GM19099 (cell line): ENCODE data around the gene KLF9.
A peak's percentile ranks its signal among the peaks of the same experiment; 100 is the strongest.

Experiments
- POLR2A ChIP-seq: IDR thresholded peaks from 3 replicates; pipeline ENCODE4 v1.6.1; 2011; ENCODE audit warnings: low read depth; ENCODE audit not compliant: insufficient read length; ENCODE audit errors: extremely low read depth

KLF9 gene

DNA sequence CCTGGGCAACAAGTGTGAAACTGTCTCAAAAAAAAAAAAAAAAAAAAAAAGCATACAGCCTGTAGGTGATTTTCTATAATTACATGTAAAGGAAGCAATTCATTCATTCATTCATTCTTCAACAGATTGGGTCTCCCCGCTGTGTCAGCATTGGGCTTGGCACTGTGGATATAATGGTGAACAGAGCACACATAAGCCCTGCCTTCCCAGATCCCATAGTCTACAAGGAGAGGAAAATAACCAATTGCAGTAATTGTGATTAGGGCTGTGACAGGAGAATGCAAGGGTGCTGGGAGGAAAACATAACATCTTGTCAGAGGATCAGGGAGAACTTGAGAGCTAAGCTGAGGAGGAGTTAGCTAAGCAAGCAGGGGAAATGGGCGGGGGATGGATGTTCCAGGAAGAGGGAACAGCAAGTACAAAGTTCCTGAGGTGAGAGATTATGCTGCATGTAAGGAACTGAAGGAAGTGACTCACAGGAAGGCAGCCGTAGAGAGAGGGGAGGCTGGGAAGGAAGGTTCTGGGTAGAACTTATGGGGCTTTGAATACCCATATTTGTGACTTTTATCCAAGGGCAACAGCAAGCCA is 24.0 kb upstream of the KLF9 start:
- no peak for TF ChIP-seq POLR2A

DNA sequence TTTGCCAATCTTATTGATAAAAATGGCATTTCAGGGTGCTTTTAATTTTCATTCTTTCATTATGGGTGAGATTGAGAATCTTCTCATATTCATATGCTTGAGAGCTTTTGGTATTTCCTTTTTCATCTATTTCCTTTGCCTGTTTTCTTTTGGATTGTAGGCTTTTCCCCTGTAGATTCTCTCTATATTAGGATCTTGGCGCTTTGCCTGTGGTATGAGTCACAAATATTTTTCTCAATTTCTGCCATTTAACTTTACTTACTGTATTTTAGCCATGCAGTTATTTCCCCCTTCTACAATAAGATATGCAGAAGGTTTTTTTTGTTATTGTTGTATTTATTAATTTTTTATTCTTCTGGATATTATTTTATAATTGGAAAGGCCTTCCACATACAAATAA is 21.5 kb upstream of the KLF9 start:
- TF ChIP-seq POLR2A, result no peak

DNA sequence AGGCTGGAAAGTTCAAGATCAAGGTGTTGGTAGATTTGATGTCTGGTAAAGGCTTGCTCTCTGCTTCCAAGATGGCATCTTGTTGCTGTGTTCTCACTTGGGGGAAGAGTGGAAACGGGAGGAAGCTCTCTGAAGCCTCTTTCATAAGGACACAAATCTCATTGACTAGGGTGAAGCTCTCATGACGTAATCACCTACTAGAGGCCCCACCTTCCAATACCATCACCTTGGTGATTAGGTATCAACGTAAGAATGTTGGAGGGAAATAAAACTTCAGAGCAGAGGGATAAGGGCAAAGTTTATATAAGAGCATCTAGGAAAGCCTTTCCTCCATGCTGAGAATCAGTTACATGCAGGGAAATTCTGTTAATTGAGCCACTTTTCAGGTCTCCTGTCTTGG is 15.4 kb upstream of the KLF9 start:
- TF ChIP-seq POLR2A, result no peak

DNA sequence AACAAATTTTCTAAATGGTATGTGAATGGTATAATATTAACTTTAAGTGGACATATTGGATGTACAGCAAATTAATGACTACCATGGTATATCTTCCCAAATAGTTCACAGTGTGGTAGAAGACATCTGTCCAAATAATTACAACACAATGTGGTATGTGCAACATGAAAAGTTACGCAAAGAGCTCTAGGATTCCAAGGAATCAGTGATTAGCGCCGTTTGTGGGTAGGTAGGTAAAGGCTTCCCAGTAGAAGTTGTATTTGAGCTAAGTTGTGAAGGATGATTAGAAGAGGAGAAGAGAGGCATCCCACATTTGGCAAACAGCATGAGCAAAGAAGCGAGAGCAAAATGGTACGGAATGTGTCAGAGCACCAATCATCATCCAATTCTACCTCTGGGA is 14.3 kb upstream of the KLF9 start:
- no peak for TF ChIP-seq POLR2A

DNA sequence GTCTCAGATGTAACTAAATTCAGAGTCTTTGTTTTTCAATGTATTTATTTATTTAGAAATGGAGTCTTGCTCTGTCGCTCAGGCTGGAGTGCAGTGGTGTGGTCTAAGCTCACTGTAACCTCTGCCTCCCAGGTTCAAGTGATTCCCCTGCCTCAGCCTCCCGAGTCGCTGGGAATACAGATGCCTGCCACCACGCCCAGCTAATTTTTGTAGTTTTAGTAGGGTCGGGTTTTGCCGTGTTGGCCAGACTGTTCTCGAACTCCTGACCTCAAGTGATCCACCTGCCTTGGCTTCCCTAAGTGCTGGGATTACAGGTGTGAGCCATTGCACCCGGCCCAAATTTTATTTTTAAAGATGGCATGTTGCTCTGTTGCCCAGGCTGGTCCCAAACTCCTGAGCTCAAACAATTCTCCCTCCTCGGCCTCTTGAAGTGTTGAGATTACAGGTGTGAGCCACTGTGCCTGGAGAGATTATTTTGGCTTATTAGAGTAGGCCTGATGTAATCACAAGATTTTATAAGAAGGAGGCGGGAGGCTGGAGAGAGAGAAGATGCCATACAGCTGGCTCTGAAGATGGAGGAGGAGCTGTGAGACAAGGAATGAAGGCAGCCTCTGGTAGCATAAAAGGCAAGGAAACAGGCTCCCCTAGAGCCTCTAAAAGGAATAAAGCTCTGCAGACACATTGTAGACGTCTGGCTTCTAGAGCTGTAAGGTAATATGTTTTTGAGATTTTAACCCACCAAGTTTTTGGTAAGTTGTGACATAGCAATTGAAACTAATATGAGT is 12.9 kb upstream of the KLF9 start:
- TF ChIP-seq POLR2A, result no peak

DNA sequence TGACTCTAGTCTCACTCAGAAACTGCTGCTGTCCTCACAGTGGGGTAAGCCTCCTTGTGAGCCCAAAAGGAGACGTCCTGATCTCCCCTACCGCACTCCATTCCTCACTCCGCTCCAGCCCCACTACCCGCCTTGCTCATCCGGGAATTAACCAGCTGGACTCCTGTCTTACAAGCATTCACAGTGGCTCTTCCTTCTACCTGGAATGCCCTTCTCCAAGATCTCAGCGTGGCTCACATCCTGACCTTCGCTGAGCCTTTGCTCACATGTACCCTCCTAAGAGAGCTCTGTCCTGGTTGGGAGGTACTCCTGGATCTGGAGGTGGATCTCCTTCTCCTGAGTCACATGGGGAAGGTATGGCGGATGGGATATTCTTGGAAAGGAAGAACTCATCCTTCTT is 10.7 kb upstream of the KLF9 start:
- TF ChIP-seq POLR2A, result no peak

DNA sequence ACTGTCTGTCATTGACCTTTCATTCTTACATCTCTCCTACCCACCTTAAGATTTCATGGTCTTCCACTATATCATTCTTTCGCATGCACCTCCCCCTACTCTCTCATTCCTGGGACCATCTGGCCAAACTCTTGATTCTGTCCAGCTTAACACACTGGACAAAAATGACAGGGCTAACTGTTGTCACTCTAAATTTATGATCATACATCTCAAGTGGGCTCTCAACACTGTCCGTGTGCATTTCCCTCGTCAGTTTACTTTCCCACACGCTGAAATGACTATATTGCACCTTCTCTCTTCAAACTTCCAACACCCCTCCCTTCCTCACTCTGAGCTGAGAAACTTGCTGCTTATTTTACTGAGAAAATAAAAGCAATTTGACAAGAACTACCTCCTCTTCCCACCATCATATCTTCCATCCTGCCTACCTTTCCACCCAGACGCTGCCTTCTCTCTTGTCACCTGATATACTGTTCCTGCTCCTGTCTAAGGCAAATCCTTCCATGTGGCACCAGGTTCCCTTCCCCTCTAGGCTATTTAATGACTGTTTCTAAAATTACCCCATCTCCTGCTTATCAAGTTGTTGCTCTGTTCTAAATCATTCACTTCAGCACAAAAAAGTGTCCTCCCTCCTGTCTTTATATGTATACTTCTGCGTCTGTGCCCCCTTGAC is 8.1 kb upstream of the KLF9 start:
- TF ChIP-seq POLR2A, result no peak

DNA sequence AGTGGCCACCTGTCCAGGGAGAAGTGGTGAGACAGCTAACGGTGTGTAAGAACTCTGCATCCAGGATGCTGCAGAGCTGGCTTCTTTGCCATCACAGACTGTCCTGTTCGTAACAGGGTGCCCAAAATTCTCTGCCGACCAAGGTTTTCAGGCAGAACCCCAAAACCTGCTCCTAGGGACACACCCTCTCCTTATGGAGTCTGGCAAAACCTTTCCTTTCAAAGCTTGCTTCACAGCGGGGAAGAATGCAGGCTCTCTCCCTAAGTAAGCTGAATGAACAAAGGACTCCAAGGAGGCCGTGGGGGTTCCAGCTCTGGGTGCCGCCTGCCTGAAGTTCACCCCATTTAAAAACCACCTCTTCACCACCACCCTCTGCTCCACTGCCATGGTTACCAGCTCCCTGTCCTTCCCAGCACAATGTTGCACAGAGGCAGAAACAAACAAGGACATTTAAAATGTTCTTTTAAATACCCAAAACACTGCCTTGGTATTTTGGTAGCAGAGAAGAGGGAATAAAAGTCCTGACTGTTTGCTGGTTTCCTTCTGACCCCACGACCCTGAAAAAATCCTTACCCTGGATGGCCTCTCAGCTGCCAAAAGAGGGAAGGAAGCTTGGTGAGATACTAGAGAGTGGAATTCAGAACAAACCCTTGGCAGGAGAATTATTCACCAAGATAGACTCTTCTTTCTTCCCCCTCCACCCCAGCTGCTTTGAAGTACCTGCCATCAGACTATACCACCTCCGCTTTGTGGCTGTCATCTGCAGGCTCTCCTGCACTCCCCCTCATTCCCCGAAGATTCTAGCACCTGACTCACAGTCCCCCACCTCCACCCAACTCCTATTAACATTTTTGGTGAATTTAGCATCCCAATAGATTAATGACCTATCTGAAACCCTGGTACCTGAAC is 7.1 kb upstream of the KLF9 start:
- no peak for TF ChIP-seq POLR2A

DNA sequence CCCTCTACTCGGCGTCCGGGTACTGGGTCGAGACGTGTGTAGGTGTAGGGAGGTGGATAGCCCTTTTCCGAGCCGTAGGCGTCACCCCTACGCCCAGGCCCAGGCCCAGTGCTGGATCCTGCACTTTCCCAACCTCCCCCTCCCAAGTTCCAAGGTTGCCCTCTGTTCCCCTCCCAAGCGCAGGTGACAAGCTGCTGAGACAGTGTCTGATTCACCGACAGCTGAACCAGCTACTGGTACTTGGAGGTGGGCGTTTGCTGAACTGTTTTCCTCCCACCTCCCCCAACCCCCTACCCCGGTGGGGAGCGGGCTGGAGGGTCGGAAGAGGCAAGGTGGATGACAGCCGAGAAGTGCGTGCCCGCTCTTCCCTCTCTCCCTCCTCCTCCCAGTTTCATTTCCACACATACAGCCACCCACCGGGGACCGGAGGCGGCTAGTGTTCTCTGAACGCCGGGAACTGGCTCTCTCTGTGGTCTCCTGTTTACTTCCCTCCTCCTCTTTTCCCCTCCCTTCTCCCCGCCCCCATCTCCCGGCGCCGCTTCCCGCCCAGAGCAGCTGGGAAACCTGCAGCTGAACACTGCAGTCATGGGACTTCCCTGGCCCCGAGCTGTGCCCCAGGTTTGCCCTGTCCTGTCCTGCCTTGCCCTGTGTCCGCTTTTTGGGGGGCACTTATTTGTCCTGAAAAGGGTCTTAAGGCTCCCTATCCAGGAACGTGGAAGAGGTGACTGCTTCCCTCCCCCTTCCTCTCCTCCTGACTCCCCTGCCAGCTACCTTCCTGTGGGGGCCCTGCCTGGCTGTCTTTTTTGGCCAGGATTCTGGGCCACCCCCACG is 6.2 kb upstream of the KLF9 start:
- TF ChIP-seq POLR2A, result peak; percentile 6

DNA sequence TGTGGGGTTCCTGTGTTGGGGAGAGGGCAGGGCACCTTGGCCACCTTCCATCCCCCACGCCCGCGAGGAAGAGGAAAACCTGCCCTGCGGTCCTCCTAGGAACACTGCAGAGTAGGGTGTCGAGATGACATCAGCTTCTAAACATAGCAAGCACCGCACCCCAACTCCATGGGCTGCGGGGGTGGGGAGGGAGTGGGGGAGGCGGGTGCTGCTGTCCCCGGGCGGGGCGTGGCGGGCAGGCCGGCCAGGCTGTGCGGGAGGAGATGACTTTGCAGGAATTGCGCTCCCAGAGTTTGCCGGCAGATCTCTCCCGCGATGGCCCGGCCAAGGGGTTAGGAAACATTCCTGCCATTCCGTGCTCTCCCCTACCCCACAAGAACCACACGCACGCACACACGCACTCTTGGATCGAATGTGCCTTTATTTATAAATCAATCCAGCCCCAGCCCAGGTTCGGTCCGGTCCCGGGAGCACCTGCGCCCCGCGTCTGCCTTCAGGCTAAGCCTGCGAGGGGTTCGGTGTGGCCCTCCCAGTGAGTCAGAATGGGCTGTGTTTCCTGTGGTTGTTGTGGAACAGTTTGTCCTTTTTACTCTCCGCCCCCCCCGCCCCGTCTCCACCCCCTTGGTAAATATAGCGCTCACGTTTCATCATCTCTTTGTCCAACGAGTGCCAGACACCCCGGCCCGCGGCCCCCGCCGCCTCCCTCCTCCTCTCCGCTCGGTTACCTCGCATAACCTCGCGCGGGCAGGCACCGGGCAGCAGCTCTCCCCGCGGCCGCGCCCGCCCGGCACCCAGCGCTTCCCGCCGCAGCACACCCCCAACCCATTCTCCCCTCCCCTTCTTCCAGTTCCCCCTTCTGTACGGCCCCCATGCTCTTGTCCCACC is 5.3 kb upstream of the KLF9 start:
- TF ChIP-seq POLR2A, result peak; percentile 63

DNA sequence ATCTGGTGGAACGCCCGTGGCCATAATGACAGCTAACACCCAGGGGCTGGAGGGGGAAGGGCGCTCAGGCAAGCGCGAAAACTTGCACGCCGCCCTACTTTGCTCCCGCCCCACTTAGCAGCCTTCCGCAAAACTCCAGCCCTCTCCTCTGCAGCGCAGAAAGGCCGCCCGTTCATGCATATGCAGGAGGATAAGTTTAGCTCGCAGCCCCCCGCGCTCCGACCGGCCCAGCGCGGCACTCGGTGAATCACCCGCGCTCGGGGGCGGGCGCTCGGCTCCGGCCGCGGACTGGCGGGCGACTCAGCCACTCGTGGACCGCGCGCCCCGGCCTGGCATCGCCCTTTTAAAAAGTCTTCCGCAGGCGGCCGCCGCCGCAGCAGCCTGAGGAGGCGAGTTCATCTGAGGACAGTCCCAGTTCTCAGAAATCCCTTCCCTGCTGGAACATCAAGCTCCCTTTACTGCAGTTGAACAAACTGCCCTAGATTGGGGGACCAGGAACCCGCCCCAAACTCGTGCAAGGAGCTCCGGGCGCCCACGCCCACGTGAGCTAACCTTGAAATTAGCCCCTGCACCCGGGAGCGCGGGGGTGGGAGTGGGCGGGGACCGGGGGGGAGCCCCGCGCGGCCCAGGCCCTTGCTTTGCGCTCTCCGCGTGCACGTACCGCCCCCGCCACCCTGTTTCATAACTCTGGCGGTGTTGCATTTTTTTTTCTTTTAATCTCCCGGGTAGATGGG is 4.5 kb upstream of the KLF9 start:
- no peak for TF ChIP-seq POLR2A

DNA sequence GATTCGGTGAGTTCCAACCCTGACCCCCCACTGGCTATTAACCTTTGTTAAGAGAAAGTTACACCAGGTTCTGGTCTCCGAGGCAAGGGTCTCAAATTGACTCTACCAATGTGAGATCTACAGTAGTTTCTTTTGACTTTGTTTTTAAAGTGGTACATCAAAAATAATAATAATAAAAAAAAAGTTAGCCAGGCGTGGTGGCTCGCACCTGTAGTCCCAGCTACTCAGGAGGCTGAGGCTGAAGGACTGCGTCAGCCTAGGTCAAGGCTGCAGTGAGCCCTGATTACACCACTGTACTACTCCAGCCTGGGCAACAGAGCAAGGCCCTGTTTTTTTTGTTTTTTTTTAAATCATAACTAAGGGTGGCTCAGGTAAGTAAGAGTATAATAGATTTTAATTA is 1.0 kb upstream of the KLF9 start:
- no peak for TF ChIP-seq POLR2A

DNA sequence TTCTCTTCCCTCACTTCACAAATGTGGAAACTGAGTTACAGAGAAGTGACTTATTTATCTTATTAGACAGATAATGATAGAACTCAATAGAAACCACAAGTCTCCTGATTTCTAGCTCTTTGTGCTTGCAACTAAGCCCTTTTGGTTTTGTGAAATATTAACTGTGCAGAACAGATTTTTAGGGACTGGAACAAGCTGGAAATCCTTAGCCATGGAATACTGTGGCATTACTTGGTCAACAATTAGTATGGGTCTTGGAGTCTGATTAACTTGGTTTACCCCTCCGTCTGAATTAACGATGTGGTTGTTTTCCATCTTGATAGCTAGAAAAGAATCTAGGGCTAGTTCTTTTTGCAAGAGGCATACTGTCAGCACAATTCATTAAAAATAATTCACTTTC is 584 bp upstream of the KLF9 start:
- TF ChIP-seq POLR2A, result no peak
